Adrenal gland (tissue), 5 donors: Measurements from ENCODE around the gene SGMS1.

Source experiments
- POLR2A ChIP-seq, 2 donors: fragments of 450-650 bp; IDR thresholded peaks; one replicate each; pipeline ENCODE4 v1.6.1; 2017; ENCODE audit warnings: antibody characterized with exemption in 2 of 2, mild to moderate bottlenecking in 2 of 2, moderate library complexity in 1 of 2
- TF ChIP-seq, protein P1 (sequence below), 6 experiments: fragments of 450-650 bp in 4 of 6; fragments of 200-600 bp in 2 of 6; sonication (generic) in 1 of 6; IDR thresholded peaks; 1 replicate in 5 of 6; 2 replicates in 1 of 6; pipeline versions ENCODE4 v1.5.1 to v1.8.0; 2016 to 2021; ENCODE audit warnings: antibody characterized with exemption in 6 of 6, mild to moderate bottlenecking in 2 of 6, moderate library complexity in 1 of 6
- donor health status: DM: no; HTN: no; CAD: no.

DNA sequence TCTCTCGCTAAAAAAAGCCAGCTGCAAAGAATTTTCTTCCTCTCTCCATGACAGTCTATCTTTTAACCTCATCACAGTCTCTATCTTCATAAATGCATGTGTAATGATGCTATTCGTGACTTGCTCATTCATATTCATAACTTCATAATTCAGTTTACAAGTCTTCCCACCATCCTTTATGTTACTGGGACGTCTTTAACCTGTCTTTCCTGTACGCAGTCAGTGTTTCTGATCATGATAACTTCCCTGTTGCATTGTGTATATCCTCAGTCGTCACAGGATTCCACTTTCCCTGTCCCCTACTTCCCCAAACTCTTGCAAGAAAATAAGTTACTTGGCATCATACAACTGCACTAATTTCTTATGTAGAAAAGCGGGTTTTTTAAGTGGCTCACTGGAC, 206.9 kb downstream of the SGMS1 start:
- TF ChIP-seq POLR2A (IDR thresholded peaks at IDR 0.05): no peak
- TF ChIP-seq, protein P1, sequence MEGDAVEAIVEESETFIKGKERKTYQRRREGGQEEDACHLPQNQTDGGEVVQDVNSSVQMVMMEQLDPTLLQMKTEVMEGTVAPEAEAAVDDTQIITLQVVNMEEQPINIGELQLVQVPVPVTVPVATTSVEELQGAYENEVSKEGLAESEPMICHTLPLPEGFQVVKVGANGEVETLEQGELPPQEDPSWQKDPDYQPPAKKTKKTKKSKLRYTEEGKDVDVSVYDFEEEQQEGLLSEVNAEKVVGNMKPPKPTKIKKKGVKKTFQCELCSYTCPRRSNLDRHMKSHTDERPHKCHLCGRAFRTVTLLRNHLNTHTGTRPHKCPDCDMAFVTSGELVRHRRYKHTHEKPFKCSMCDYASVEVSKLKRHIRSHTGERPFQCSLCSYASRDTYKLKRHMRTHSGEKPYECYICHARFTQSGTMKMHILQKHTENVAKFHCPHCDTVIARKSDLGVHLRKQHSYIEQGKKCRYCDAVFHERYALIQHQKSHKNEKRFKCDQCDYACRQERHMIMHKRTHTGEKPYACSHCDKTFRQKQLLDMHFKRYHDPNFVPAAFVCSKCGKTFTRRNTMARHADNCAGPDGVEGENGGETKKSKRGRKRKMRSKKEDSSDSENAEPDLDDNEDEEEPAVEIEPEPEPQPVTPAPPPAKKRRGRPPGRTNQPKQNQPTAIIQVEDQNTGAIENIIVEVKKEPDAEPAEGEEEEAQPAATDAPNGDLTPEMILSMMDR (IDR thresholded peaks at IDR 0.05): no peak
